HCT116 (cell line): ENCODE results near the gene CPNE7. TPM values are rescaled to one million over a fixed set of nuclear protein-coding genes. Genes with fewer than 3 reads are reported as not detected.
A peak's percentile ranks its signal among the peaks of the same experiment; 100 is the strongest.

Experiments used
- ATAC-seq: fragments of 200-7000 bp; cut with Tn5 transposase; 2 replicates; pipeline ENCODE4 v1.9.1; 2020; ENCODE audit warnings: mild to moderate bottlenecking, moderate library complexity
- BruUV-seq: library from RNA; stranded (reverse); fragments of 400-500 nt; replicated peaks from 2 replicates; lab custom pipeline; 2021; lab: Mats Ljungman, UMichigan
- CTCF ChIA-PET: fragments of 300-600 bp; sonication (Branson Sonifier 250); formaldehyde crosslinking; loops from one replicate; lab custom pipeline; 2021; ENCODE audit warnings: antibody characterized with exemption; lab: Charles Lee
- POLR2A ChIA-PET: fragments of 300-600, 350-600 bp; sonication (Branson Sonifier 250); formaldehyde crosslinking; loops from one replicate; lab custom pipeline; 2021; ENCODE audit warnings: antibody characterized with exemption; lab: Charles Lee
- RAD21 ChIA-PET, 2 experiments: fragments of 300-600 bp; sonication (Branson Sonifier 250); formaldehyde crosslinking; loops; one replicate each; lab custom pipeline; 2023; ENCODE audit warnings: low total read pairs in 2 of 2; ENCODE audit not compliant: uncharacterized antibody in 2 of 2, unreplicated experiment in 2 of 2, low non-redundant PET in 1 of 2; lab: Charles Lee
- DNase-seq: peaks from one replicate; pipeline ENCODE4 v3.0.0-alpha.2; 2010; ENCODE audit warnings: low read depth, low spot score
- H2AFZ ChIP-seq: fragments of 200-600 bp; shearing (Covaris generic), sonication (generic); 2 replicates; pipeline ENCODE4 v1.6.1; 2017; ENCODE audit warnings: low read depth, mixed run types, mixed read lengths, antibody characterized with exemption, low read length; ENCODE audit not compliant: poor library complexity, severe bottlenecking
- H3K27ac ChIP-seq: 2 replicates; pipeline ENCODE4 v1.5.1; 2012; ENCODE audit warnings: low read depth, low read length
- H3K27me3 ChIP-seq: fragments of 200-600 bp; sonication (generic); 2 replicates; pipeline ENCODE4 v1.6.1; 2016; ENCODE audit warnings: mixed run types, low read length, mixed read lengths; ENCODE audit not compliant: insufficient read depth
- H3K36me3 ChIP-seq, 2 experiments: fragments of 200-500 bp in 1 of 2; fragments of 200-600 bp in 1 of 2; sonication (Bioruptor generic) in 1 of 2; sonication (generic) in 1 of 2; 2 replicates each; pipeline versions ENCODE4 v1.5.1 to v1.6.1; 2014 to 2016; ENCODE audit warnings: low read length in 2 of 2, inconsistent platforms in 1 of 2, mixed read lengths in 1 of 2, mixed run types in 1 of 2; ENCODE audit not compliant: insufficient read depth in 2 of 2, control insufficient read depth in 1 of 2
- H3K4me1 ChIP-seq, 2 experiments: fragments of 200-600 bp in 1 of 2; sonication (generic) in 1 of 2; 2 replicates each; pipeline versions ENCODE4 v1.5.1 to v1.6.1; 2012 to 2017; ENCODE audit warnings: low read length in 2 of 2, inconsistent platforms in 1 of 2, mild to moderate bottlenecking in 1 of 2, mixed read lengths in 1 of 2, mixed run types in 1 of 2, moderate library complexity in 1 of 2; ENCODE audit not compliant: insufficient read depth in 2 of 2, control insufficient read depth in 1 of 2
- H3K4me2 ChIP-seq: fragments of 200-600 bp; sonication (generic); 2 replicates; pipeline ENCODE4 v1.6.1; 2017; ENCODE audit warnings: mixed run types, low read length, mixed read lengths
- H3K4me3 ChIP-seq, 2 experiments: fragments of 200-600 bp in 1 of 2; sonication (generic) in 1 of 2; replicated peaks in 1 of 2; 2 replicates each; pipeline ENCODE4 v1.5.1; 2011 to 2016; ENCODE audit warnings: low read length in 2 of 2, control low read depth in 1 of 2, low read depth in 1 of 2, mild to moderate bottlenecking in 1 of 2, mixed read lengths in 1 of 2, mixed run types in 1 of 2
- H3K79me2 ChIP-seq: fragments of 200-600 bp; sonication (generic); 2 replicates; pipeline ENCODE4 v1.6.1; 2017; ENCODE audit warnings: mild to moderate bottlenecking, mixed run types, low read length, moderate library complexity, mixed read lengths; ENCODE audit not compliant: insufficient read depth
- H3K9ac ChIP-seq: fragments of 200-600 bp; sonication (generic); 2 replicates; pipeline ENCODE4 v1.6.1; 2016; ENCODE audit warnings: low read length, mixed read lengths
- H3K9me2 ChIP-seq: fragments of 200-600 bp; sonication (generic), shearing (Covaris generic); 2 replicates; pipeline ENCODE4 v1.6.1; 2017; ENCODE audit warnings: mixed run types, mild to moderate bottlenecking, moderate library complexity; ENCODE audit not compliant: insufficient read depth
- H3K9me3 ChIP-seq, 2 experiments: fragments of 200-500 bp in 1 of 2; fragments of 200-600 bp in 1 of 2; sonication (Bioruptor generic) in 1 of 2; sonication (generic) in 1 of 2; 2 replicates each; pipeline ENCODE4 v1.6.1; 2014 to 2017; ENCODE audit warnings: low read length in 2 of 2, mixed read lengths in 2 of 2, inconsistent platforms in 1 of 2, low read depth in 1 of 2, mild to moderate bottlenecking in 1 of 2, mixed run types in 1 of 2, moderate library complexity in 1 of 2; ENCODE audit not compliant: control insufficient read depth in 1 of 2, insufficient read depth in 1 of 2
- H4K20me1 ChIP-seq: fragments of 200-600 bp; sonication (generic), shearing (Covaris generic); 2 replicates; pipeline ENCODE4 v1.6.1; 2017; ENCODE audit warnings: mixed run types, mild to moderate bottlenecking, moderate library complexity; ENCODE audit not compliant: insufficient read depth
- POLR2A ChIP-seq: IDR thresholded peaks from 2 replicates; pipeline ENCODE4 v1.7.0; 2011; ENCODE audit warnings: borderline replicate concordance; ENCODE audit not compliant: insufficient read depth, insufficient read length; ENCODE audit errors: extremely low read depth
- SP1 ChIP-seq: IDR thresholded peaks from 2 replicates; pipeline ENCODE4 v1.6.1; 2012; ENCODE audit warnings: low read depth
- TCF7L2 ChIP-seq: IDR thresholded peaks from 2 replicates; pipeline ENCODE4 v1.7.0; 2011; ENCODE audit warnings: borderline replicate concordance, inconsistent platforms; ENCODE audit not compliant: insufficient read depth, insufficient read length; ENCODE audit errors: extremely low read depth
- ZFX ChIP-seq: fragments of 450-650 bp; IDR thresholded peaks from 2 replicates; pipeline ENCODE4 v1.6.1; 2017
- ZNF274 ChIP-seq: fragments of 200-500 bp; sonication (Bioruptor generic); IDR thresholded peaks from 2 replicates; pipeline ENCODE4 v1.6.1; 2014; ENCODE audit warnings: mild to moderate bottlenecking, low read depth, low read length, inconsistent platforms
- intact Hi-C: fragments of 100-400 bp; cut with micrococcal nuclease; formaldehyde crosslinking; loops from 2 replicates; pipeline ENCODE4 v1.10.0; 2022
- total RNA-seq: library from RNA; stranded (reverse); gene quantifications from one replicate; pipeline ENCODE4 v1.2.1, GENCODE V29; 2021; ENCODE audit not compliant: unreplicated experiment
- TF ChIP-seq, protein P1 (sequence below): IDR thresholded peaks from 2 replicates; pipeline ENCODE4 v1.6.1; 2012

CPNE7 gene
- total RNA-seq, 1 experiment from 2014 or later, result 201 TPM

- no TSS peak for BruUV-seq
- Histone ChIP-seq H3K36me3 (no peaks in the 10 kb centered on the region), H3K27me3 (no peaks in the 10 kb centered on the region), H3K9me3 (peaks cover 0 to 6% of the 10 kb centered on the region in 2 experiments; a peak in 1 of 4 replicates), H3K4me3 (no peak overlapping the region), H3K4me2 (no peak overlapping the region), H3K9me2 (no peaks in the 10 kb centered on the region), H4K20me1 (no peaks in the 10 kb centered on the region), H3K4me1 (no peaks in the 10 kb centered on the region; a peak in 1 of 4 replicates), H3K79me2 (no peaks in the 10 kb centered on the region), H3K9ac (no peak overlapping the region), H2AFZ (no peak overlapping the region), H3K27ac (no peak overlapping the region)
- POLR2A ChIA-PET, result no interaction called here
- CTCF ChIA-PET, result no interaction called here
- no peak for DNase-seq
- ATAC-seq, result peak; percentile 25; the same call in 1 of the 2 replicates
- TF ChIP-seq, protein P1, sequence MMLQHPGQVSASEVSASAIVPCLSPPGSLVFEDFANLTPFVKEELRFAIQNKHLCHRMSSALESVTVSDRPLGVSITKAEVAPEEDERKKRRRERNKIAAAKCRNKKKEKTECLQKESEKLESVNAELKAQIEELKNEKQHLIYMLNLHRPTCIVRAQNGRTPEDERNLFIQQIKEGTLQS, result no peak
- TF ChIP-seq TCF7L2, result peak; percentile 89
- RAD21 ChIA-PET, result no interaction called here
- intact Hi-C loops, result no loop called here
Measured at GRCh38 chr16:89624777-89625761, 49.5 kb downstream of the CPNE7 start.

DNA sequence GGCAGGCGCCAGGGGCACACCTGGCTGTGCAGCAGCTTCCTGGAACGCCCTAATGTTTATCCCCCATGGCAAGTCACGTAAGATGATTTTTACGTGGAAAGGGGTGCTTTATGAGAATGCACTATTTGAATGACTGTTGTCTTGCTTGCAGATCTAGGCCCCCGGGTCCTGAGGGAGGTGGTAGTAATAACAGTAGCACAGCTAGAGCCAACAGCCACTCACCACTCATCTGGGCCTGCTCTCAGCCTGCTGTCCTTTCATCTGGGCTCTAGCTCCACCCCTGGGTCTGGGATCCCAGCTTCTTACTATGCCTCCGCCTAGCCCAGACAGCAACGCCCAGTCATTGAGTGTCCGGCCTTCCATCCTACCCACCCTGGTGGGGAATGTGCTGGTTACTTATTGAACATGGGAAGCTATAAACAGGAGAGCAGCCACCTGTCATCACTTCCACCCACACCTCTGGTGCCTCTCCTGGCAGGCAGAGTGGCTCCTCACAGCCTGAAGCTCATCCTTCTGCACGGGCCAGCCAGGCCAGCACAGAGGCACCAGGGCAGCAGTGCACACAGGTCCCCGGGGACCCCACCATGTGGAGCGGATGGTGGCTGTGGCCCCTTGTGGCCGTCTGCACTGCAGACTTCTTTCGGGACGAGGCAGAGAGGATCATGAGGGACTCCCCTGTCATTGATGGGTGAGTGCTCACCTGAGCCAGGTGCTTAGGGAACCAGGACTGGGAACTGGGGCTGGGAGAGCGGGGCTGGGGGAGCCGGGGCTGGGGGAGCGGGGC lies 54.5 kb downstream of the CPNE7 start:
- RAD21 ChIA-PET, result no interaction called here
- CTCF ChIA-PET, result no interaction called here
- POLR2A ChIA-PET, result no interaction called here
- Histone ChIP-seq H3K4me1 (peaks cover 13 to 22% of the 10 kb centered on the region in 2 experiments), H3K9me2 (no peaks in the 10 kb centered on the region), H3K4me3 (no peak overlapping the region), H3K79me2 (no peaks in the 10 kb centered on the region), H3K9me3 (peaks cover 0 to 8% of the 10 kb centered on the region in 2 experiments; a peak in 1 of 4 replicates), H3K27me3 (peaks cover 12% of the 10 kb centered on the region), H2AFZ (no peak overlapping the region), H4K20me1 (no peaks in the 10 kb centered on the region), H3K4me2 (no peak overlapping the region), H3K27ac (no peak overlapping the region), H3K9ac (no peak overlapping the region), H3K36me3 (no peaks in the 10 kb centered on the region)
- TF ChIP-seq ZNF274 (no peak), TCF7L2 (no peak), SP1 (no peak), POLR2A (no peak), ZFX (no peak)
- TF ChIP-seq, protein P1, result no peak
- ATAC-seq (no peak), DNase-seq (no peak)
- intact Hi-C loops, result no loop called here
- BruUV-seq, result no TSS peak
